Mucosa of stomach (tissue), 1 donor: ENCODE results near the gene THSD7A.

Experiments
- H3K27me3 ChIP-seq: one replicate; pipeline ENCODE4 v1.7.0; 2013; ENCODE audit warnings: mild to moderate bottlenecking, low read length; ENCODE audit not compliant: control insufficient read depth, insufficient read depth
- H3K36me3 ChIP-seq: one replicate; pipeline ENCODE4 v1.7.0; 2013; ENCODE audit warnings: low read length; ENCODE audit not compliant: control insufficient read depth, insufficient read depth
- H3K4me1 ChIP-seq: one replicate; pipeline ENCODE4 v1.7.0; 2013; ENCODE audit warnings: mild to moderate bottlenecking, low read length; ENCODE audit not compliant: control insufficient read depth, insufficient read depth
- H3K4me3 ChIP-seq: one replicate; pipeline ENCODE4 v1.7.0; 2013; ENCODE audit warnings: low read length
- H3K9ac ChIP-seq: one replicate; pipeline ENCODE4 v1.7.0; 2013; ENCODE audit warnings: mild to moderate bottlenecking, low read length, moderate library complexity
- H3K9me3 ChIP-seq: one replicate; pipeline ENCODE4 v1.7.0; 2013; ENCODE audit warnings: mild to moderate bottlenecking, low read length, moderate library complexity; ENCODE audit not compliant: control insufficient read depth
- donor health status: Pancreatic carcinoma.

THSD7A gene

GRCh38 chr7:11584406-11585031 lies 247.5 kb downstream of the THSD7A start:
- H3K9ac ChIP-seq, result no peak overlapping the region
- peaks cover 4% of the 10 kb centered on the region for H3K4me1 ChIP-seq
- H3K4me3 ChIP-seq, result no peak overlapping the region
- no peaks in the 10 kb centered on the region for H3K27me3 ChIP-seq
- no peaks in the 10 kb centered on the region for H3K9me3 ChIP-seq
- no peaks in the 10 kb centered on the region for H3K36me3 ChIP-seq

- Histone ChIP-seq H3K9ac (no peak overlapping the region), H3K9me3 (no peaks in the 10 kb centered on the region), H3K4me3 (no peak overlapping the region), H3K4me1 (no peaks in the 10 kb centered on the region), H3K27me3 (no peaks in the 10 kb centered on the region), H3K36me3 (no peaks in the 10 kb centered on the region)
Measured at GRCh38 chr7:11579141-11579540, 252.9 kb downstream of the THSD7A start.

- Histone ChIP-seq H3K27me3 (no peaks in the 10 kb centered on the region), H3K4me3 (no peak overlapping the region), H3K9ac (no peak overlapping the region), H3K9me3 (no peaks in the 10 kb centered on the region), H3K4me1 (no peaks in the 10 kb centered on the region), H3K36me3 (no peaks in the 10 kb centered on the region)
Measured at GRCh38 chr7:11576310-11576709, 255.7 kb downstream of the THSD7A start.

- no peaks in the 10 kb centered on the region for H3K9me3 ChIP-seq
- H3K9ac ChIP-seq, result no peak overlapping the region
- H3K4me1 ChIP-seq, result no peaks in the 10 kb centered on the region
- H3K27me3 ChIP-seq, result no peaks in the 10 kb centered on the region
- no peak overlapping the region for H3K4me3 ChIP-seq
- H3K36me3 ChIP-seq, result no peaks in the 10 kb centered on the region
Measured at GRCh38 chr7:11573128-11573750, 258.8 kb downstream of the THSD7A start.

- Histone ChIP-seq H3K36me3 (no peaks in the 10 kb centered on the region), H3K9me3 (no peaks in the 10 kb centered on the region), H3K27me3 (no peaks in the 10 kb centered on the region), H3K4me1 (no peaks in the 10 kb centered on the region), H3K9ac (no peak overlapping the region), H3K4me3 (no peak overlapping the region)
Measured at GRCh38 chr7:11570922-11571550, 261.0 kb downstream of the THSD7A start.

- Histone ChIP-seq H3K4me1 (no peaks in the 10 kb centered on the region), H3K36me3 (no peaks in the 10 kb centered on the region), H3K4me3 (no peak overlapping the region), H3K9me3 (no peaks in the 10 kb centered on the region), H3K9ac (no peak overlapping the region), H3K27me3 (no peaks in the 10 kb centered on the region)
Measured at GRCh38 chr7:11570205-11570604, 261.8 kb downstream of the THSD7A start.

GRCh38 chr7:11567571-11567970 lies 264.4 kb downstream of the THSD7A start:
- Histone ChIP-seq H3K4me1 (no peaks in the 10 kb centered on the region), H3K36me3 (no peaks in the 10 kb centered on the region), H3K27me3 (no peaks in the 10 kb centered on the region), H3K9me3 (no peaks in the 10 kb centered on the region), H3K9ac (no peak overlapping the region), H3K4me3 (no peak overlapping the region)

- no peaks in the 10 kb centered on the region for H3K4me1 ChIP-seq
Measured at GRCh38 chr7:11557627-11558026, 274.4 kb downstream of the THSD7A start.

GRCh38 chr7:11552676-11553296 lies 279.2 kb downstream of the THSD7A start:
- Histone ChIP-seq H3K9me3 (no peaks in the 10 kb centered on the region), H3K4me1 (no peaks in the 10 kb centered on the region), H3K36me3 (no peaks in the 10 kb centered on the region), H3K27me3 (no peaks in the 10 kb centered on the region), H3K4me3 (no peak overlapping the region), H3K9ac (no peak overlapping the region)

More at GRCh38 chr7:11557627-11558026, 274.4 kb downstream of the THSD7A start:
- H3K27me3 ChIP-seq, result no peaks in the 10 kb centered on the region
- H3K36me3 ChIP-seq, result no peaks in the 10 kb centered on the region
- no peak overlapping the region for H3K4me3 ChIP-seq
- H3K9ac ChIP-seq, result no peak overlapping the region
- no peaks in the 10 kb centered on the region for H3K9me3 ChIP-seq

- Histone ChIP-seq H3K4me3 (no peak overlapping the region), H3K27me3 (no peaks in the 10 kb centered on the region), H3K9me3 (no peaks in the 10 kb centered on the region), H3K4me1 (no peaks in the 10 kb centered on the region), H3K9ac (no peak overlapping the region), H3K36me3 (no peaks in the 10 kb centered on the region)
Measured at GRCh38 chr7:11551470-11551869, 280.5 kb downstream of the THSD7A start.

- Histone ChIP-seq H3K9me3 (no peaks in the 10 kb centered on the region), H3K4me1 (no peaks in the 10 kb centered on the region), H3K27me3 (no peaks in the 10 kb centered on the region), H3K4me3 (no peak overlapping the region), H3K36me3 (no peaks in the 10 kb centered on the region), H3K9ac (no peak overlapping the region)
Measured at GRCh38 chr7:11548532-11548931, 283.5 kb downstream of the THSD7A start.

GRCh38 chr7:11541330-11541729 lies 290.7 kb downstream of the THSD7A start:
- Histone ChIP-seq H3K4me1 (no peaks in the 10 kb centered on the region), H3K4me3 (no peak overlapping the region), H3K9me3 (no peaks in the 10 kb centered on the region), H3K27me3 (no peaks in the 10 kb centered on the region), H3K9ac (no peak overlapping the region), H3K36me3 (no peaks in the 10 kb centered on the region)
